C4-2B (cell line): ENCODE measurements around the gene PPP1R36.

Source experiments
- ZFX ChIP-seq: fragments of 450-650 bp; IDR thresholded peaks from 2 replicates; pipeline ENCODE4 v1.6.1; 2017
- TF ChIP-seq, protein P1 (sequence below): fragments of 450-650 bp; conservative IDR thresholded peaks from 2 replicates; pipeline ENCODE4 v1.5.1; 2017; ENCODE audit warnings: mild to moderate bottlenecking

DNA sequence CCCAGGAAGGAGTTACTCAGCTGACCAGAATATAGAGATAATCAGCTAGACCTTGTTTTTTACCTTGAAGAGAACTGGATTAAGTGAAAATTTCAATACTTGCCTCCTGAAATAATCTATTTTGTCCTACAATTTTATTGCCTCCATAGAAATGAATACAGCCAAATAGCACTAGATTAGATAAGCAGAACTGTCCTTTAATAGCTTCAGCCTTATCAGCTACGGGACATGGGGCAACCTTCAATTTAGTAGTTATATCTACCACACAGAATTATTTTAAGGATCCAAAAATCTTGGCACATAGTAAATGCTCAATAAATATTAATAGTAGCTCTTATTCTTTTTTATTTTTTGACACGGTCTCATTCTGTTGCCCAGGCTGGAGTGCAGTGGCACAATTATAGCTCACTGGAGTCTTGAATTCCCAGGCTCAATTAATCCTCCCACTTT, 87.2 kb downstream of the PPP1R36 start:
- TF ChIP-seq, protein P1, sequence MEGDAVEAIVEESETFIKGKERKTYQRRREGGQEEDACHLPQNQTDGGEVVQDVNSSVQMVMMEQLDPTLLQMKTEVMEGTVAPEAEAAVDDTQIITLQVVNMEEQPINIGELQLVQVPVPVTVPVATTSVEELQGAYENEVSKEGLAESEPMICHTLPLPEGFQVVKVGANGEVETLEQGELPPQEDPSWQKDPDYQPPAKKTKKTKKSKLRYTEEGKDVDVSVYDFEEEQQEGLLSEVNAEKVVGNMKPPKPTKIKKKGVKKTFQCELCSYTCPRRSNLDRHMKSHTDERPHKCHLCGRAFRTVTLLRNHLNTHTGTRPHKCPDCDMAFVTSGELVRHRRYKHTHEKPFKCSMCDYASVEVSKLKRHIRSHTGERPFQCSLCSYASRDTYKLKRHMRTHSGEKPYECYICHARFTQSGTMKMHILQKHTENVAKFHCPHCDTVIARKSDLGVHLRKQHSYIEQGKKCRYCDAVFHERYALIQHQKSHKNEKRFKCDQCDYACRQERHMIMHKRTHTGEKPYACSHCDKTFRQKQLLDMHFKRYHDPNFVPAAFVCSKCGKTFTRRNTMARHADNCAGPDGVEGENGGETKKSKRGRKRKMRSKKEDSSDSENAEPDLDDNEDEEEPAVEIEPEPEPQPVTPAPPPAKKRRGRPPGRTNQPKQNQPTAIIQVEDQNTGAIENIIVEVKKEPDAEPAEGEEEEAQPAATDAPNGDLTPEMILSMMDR, result peak; percentile 37
- TF ChIP-seq ZFX, result no peak
